Esophagus muscularis mucosa (tissue), 4 donors: ENCODE results near the gene ADCY5.

Experiments
- EP300 ChIP-seq: sonication (generic); formaldehyde crosslinking; IDR thresholded peaks from one replicate; pipeline ENCODE4 v1.6.1; 2017; ENCODE audit warnings: antibody characterized with exemption
- POLR2AphosphoS5 ChIP-seq, 2 donors: sonication (generic); formaldehyde crosslinking; IDR thresholded peaks; one replicate each; pipeline ENCODE4 v1.6.1; 2017; ENCODE audit warnings: antibody characterized with exemption in 2 of 2
- TF ChIP-seq, protein P1 (sequence below), 3 experiments: fragments of 200-600 bp in 2 of 3; fragments of 450-650 bp in 1 of 3; sonication (generic) in 2 of 3; IDR thresholded peaks; one replicate each; pipeline ENCODE4 v1.5.1; 2017 to 2019; ENCODE audit warnings: antibody characterized with exemption in 3 of 3, mild to moderate bottlenecking in 2 of 3, moderate library complexity in 1 of 3

DNA sequence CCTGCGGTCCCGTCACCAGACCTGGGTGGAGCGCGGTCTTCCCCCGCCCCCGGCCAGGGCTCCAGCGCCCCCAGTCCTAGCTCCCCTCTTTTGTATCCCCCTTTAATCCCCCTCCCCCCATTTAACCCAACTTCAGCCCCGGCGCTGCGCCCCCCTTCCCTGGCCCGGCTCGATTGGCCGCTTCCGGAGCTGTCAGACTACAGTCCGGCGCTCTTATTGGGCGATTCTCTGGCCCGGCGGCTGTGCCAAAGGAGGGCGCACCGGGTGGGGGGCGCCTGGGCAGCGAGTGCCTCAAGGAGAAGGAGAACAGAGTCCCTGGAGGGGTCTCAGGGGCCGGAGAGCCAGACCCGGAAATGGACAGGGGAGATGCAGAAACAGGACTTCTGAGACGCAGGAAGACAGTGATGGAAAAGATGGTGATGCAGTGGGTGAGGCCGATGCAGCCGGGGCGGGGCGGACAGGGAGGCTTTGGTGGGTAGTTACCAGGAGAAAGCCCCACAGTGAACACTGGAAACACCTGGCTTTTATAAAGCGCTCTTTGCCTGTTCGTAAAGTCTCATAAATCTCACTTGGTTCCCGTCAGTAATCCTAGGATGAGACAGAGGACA is 1.2 kb upstream of the ADCY5 start:
- TF ChIP-seq, protein P1, sequence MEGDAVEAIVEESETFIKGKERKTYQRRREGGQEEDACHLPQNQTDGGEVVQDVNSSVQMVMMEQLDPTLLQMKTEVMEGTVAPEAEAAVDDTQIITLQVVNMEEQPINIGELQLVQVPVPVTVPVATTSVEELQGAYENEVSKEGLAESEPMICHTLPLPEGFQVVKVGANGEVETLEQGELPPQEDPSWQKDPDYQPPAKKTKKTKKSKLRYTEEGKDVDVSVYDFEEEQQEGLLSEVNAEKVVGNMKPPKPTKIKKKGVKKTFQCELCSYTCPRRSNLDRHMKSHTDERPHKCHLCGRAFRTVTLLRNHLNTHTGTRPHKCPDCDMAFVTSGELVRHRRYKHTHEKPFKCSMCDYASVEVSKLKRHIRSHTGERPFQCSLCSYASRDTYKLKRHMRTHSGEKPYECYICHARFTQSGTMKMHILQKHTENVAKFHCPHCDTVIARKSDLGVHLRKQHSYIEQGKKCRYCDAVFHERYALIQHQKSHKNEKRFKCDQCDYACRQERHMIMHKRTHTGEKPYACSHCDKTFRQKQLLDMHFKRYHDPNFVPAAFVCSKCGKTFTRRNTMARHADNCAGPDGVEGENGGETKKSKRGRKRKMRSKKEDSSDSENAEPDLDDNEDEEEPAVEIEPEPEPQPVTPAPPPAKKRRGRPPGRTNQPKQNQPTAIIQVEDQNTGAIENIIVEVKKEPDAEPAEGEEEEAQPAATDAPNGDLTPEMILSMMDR (IDR thresholded peaks at IDR 0.05), result no peak
- no peak for TF ChIP-seq POLR2AphosphoS5 (IDR thresholded peaks at IDR 0.05)
- TF ChIP-seq EP300, result no peak
